GM10266 (cell line): ENCODE data around the gene ISL2.
A peak's percentile ranks its signal among the peaks of the same experiment; 100 is the strongest.

ENCODE experiments used
- DNase-seq: peaks from one replicate; pipeline ENCODE4 v3.0.0; 2012; ENCODE audit errors: extremely low spot score
- TF ChIP-seq, protein P1 (sequence below): IDR thresholded peaks from 2 replicates; pipeline ENCODE4 v1.5.1; 2012; ENCODE audit warnings: mild to moderate bottlenecking, low read depth; ENCODE audit not compliant: control insufficient read depth, insufficient read depth; ENCODE audit errors: missing control alignments

ISL2 gene

DNA sequence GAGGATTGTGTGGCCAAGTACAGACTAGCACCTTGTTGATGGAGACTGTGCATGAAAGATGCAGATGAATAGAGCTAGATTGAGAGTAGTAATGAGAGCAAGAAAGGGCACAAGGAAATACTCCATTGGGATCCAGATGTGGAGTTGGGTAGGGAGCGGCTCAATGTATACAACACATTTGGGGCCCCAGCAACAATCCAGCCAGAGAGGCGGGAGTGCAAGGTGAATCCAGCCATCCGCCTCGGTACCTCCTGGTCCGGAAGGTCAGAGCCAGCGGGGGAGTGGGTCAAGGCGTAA, 9.0 kb downstream of the ISL2 start:
- TF ChIP-seq, protein P1, sequence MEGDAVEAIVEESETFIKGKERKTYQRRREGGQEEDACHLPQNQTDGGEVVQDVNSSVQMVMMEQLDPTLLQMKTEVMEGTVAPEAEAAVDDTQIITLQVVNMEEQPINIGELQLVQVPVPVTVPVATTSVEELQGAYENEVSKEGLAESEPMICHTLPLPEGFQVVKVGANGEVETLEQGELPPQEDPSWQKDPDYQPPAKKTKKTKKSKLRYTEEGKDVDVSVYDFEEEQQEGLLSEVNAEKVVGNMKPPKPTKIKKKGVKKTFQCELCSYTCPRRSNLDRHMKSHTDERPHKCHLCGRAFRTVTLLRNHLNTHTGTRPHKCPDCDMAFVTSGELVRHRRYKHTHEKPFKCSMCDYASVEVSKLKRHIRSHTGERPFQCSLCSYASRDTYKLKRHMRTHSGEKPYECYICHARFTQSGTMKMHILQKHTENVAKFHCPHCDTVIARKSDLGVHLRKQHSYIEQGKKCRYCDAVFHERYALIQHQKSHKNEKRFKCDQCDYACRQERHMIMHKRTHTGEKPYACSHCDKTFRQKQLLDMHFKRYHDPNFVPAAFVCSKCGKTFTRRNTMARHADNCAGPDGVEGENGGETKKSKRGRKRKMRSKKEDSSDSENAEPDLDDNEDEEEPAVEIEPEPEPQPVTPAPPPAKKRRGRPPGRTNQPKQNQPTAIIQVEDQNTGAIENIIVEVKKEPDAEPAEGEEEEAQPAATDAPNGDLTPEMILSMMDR: no peak
- DNase-seq: no peak

DNA sequence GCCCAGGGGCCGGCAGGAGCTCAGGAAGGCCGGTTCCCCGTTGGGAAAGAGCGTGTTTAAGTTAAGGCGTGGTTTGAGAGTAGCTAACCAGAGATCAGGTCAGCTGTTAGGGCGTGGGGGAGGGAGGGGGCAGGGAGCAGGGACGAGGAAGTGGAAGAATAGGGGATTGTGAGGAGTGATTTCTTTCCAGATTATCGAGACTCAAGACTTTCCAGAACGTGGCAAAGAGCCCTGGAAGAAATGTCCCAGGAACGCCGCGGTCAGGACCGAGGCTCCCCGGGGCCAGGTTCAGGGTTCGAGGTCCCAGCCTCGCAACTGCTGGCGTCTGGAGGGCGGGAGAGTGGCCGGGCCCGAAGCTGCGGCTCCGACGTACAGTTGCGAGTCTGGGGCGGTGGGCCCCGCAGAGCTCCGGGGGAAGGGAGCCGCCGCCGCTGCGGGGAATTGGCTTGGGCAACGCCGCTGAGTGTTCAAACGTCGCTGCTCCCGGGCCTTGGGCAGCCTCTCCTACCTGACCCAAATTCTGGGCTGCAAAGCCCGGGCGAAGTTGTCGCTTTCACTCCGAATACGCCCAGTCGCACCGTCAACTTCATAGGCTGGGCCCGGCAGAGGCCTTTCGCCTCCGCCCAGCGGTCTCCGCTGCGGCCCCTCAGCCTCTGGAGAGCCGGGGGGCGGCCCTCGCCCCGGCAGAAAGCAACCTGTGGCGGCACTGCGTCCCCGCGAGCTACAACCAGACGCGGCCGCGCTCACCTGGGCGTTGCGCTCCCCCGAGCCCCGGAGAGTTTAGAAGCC, 9.5 kb downstream of the ISL2 start:
- TF ChIP-seq, protein P1: no peak
- peak; percentile 77 for DNase-seq

DNA sequence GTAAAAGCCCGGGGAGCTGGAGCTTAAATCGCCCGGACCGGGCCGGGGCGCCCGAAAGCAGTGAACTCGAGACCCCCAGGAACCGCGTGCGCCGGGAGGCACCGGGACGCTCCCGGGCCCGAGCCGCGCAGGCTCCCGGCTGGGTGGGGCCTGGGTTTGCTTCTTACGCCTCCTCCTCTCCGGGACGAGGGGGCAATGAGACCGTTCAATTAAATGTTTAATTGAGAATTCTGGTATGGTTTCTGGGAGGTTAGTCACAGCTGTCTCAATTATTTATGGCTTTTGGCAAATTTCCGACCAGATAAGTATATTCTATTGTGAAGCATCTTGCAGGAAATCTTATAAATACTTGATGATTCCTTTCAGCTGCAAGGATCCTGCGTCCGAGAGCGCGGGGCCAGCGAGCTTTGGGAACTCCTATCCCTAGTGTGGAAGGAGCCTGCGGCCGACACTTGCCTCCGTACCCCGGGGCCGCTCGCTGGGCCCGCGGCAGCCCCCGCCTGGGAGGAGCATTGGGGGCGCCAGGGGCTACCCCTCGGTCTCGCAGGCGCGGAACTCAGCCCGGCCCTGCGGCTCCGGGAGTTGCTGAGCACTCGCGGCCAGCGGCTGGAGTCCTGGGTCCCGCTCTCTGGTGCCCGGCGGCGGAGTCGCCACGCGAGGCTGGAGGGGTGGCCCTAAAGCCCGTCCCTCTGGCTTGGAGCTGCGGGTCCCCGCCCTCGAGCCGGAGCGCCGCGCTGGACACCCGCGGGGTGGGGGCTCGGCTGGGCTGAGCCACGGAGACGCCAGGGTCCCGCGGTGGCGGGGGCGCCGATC, 10.3 kb downstream of the ISL2 start:
- TF ChIP-seq, protein P1: no peak
- peak; percentile 22 for DNase-seq

DNA sequence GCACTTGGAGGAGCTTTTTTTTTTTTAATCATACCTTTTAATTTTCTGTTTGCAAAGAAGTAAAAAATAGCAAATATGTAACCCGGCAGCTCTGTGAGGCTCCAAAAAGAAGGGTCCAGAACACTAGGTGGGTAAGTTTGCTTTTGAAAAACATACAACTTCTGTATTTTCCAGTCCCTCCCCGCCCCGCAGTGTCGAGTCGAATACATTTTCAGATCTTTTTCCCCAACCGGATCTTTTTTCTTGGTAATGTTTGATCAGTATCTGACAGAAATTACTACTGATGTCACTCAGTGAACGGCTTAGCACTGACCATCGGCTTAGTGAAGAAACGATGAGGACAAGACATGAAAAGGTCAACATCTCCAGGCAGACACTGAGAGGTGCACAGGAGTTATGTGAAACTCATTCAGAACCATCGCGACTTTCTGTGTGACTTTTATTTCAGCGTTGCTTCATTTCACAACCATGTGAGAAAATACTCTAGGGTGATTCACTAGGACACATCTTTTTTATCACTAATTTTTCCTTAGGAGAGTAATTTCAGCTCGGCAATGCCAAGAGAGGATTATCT, 11.0 kb downstream of the ISL2 start:
- no peak for DNase-seq

DNA sequence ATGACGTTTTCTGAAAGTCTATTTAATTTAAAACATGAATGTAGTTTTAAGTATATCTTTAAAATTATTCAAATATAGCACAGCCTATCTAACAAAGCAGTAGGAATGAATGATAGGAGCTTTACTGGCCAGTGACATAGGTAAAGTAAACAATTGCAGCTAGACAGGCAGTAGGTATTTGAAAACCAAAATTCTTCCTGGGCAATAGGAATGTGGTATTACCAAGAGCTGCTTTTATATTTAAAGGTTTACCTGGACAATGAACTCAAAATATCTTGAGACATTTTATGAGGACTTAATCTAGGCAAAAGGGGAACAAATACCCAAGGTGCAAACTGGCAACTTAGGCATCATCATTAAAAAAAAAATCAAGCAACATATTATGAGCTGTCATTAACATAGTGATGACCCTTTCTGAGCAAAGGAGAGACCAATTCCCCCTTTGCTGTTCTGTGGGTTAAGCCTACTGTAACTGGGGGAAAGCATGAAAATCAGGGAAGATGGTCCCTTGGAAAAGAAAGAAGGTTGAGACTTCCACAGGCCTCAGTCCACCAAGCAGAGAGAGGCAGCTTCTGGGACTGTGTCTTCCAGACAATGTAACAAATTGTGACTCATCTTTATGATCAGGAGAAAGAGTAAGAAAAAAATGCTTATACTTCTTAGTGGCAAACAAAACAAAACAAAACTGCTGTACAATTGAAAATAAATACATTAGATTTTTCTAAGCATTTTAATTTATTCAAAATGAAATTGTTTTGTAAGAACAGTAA, 12.9 kb downstream of the ISL2 start:
- no peak for DNase-seq

More for the DNA sequence above, 11.0 kb downstream of the ISL2 start:
- TF ChIP-seq, protein P1: no peak

DNA sequence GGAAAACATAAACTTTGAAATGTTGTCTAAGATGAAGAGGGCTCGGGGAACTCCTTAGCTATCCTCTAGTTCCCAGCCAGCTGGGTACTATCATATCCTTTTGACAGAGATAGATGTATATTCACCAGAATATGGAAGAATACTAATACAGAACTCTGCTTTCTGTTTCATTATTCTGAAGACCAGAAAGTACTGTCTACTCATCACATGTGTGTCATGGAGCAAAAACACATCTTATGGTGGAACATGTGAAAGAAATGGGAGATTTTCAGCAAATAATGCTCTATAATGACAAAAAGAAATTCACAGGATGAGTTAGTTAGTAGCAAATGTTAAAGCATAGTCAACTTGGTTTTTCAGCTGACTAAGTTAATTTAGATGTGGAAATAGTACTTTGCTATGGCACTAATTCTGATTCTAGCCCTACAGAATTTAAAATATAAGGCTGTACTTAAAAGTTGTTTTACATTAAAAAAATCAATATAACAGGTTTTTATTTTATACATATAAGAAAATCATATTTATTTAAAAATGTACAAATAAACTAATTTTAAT, 16.5 kb downstream of the ISL2 start:
- TF ChIP-seq, protein P1: no peak

More for the DNA sequence above, 12.9 kb downstream of the ISL2 start:
- TF ChIP-seq, protein P1: no peak

More for the DNA sequence above, 16.5 kb downstream of the ISL2 start:
- DNase-seq: no peak
